ENCODE data around the gene SYNRG. TPM values are rescaled to one million over a fixed set of nuclear protein-coding genes. Genes with fewer than 3 reads are reported as not detected.
A peak's percentile ranks its signal among the peaks of the same experiment; 100 is the strongest.

The SYNRG gene
- total RNA-seq, 1 experiment from 2014 or later = 7.7 TPM

DNA sequence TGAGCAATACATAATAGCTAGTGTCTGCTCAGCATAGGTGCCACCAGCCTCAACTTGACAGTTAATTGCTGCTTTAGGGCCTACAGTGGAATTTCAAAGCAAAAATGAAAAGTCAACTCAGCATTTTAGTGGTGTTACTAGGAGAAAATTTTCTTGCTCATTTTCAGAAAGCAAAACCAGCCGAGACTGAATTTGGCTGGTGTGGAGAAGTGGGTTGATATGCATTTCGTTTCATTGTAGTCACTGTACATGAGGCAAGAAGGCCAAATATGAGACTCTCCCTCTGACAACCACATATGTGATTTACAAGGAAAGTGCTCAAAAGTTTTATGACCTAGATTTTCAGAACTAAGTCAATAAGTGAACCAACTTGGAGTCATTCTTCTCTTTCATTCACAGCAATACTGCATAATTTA lies 65.6 kb downstream of the SYNRG start:
- H3K36me3 ChIP-seq (replicated peaks; ENCODE audit: control insufficient read depth, insufficient read depth, low read length) = peaks cover 9% of the 10 kb centered on the region
- DNase-seq = no peak
- H3K27me3 ChIP-seq (ENCODE audit: control insufficient read depth, insufficient read depth, low read length) = no peaks in the 10 kb centered on the region
- no peak overlapping the region for H3K4me3 ChIP-seq (ENCODE audit: insufficient read depth, low read depth, low read length)

DNA sequence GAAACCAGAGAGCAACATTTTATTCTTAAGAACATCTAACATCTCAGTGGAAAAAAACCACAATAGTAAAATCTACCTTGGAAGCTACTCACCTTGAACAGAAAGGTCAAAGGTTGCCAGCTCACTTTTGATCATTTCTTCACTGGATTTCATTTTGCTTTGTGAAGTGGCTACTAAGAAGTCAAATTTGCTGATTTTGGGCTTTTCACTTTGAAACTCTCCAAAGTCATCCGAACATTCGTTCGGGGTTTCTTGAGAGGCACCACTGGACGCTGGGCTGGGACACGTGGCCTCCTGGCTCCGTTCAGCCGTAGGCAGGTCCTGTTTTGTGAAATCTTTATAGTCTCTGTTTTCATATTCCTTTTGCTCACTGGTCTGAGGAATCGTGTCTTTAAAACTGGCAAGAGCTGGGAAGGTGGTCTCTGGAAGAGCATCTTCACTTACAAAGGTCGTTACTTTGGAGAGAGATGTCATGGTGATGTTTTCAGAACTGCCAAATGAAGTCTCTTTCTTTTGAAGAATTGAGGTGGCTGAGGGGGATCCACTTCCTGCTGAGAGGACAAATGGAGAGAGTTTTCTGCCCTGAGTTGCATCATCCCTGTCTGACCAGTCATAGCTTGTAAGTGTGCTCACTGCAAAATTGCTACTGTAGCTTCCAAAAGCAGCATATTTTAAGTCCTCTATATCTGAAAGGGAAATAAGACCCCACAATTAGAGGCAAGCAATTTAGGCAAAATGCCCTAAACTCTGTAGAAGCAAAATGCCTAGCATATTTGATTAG lies 67.1 kb downstream of the SYNRG start:
- Histone ChIP-seq H3K27me3 (ENCODE audit: control insufficient read depth, insufficient read depth, low read length) (no peaks in the 10 kb centered on the region), H3K4me3 (ENCODE audit: insufficient read depth, low read depth, low read length) (no peak overlapping the region), H3K36me3 (replicated peaks; ENCODE audit: control insufficient read depth, insufficient read depth, low read length) (peaks cover 9% of the 10 kb centered on the region)
- peak; percentile 45 for DNase-seq

DNA sequence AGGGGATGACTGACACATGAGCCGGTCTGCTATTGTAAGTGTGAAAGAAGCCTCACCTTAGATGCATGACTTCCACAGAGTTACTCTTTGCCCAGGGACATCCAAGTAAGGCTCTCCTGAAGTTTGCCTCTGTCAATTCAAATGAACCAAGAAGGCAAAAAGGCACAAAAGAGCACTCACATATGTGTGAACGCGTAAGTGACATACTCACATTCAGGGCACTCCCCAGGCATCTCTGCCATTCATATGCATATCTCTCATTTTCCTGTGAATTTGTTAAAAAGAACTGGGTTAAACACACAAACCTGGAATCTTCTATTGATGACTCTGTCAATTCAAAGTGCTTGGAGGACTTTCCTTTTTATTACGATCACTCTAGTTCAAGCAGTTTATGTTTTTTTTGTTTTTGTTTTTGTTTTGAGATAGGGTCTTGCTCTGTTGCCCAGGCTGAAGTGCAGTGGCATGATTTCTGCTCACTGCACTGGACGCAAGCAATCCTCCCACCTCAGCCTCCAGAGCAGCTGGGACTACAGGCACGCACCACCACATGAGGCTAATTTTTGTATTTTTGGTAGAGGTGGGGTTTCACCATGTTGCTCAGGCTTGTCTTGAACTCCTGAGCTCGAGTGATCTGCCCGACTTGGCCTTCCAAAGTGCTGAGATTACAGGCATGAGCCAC lies 70.1 kb downstream of the SYNRG start:
- Histone ChIP-seq H3K27me3 (ENCODE audit: control insufficient read depth, insufficient read depth, low read length) (no peaks in the 10 kb centered on the region), H3K4me3 (ENCODE audit: insufficient read depth, low read depth, low read length) (no peak overlapping the region), H3K36me3 (replicated peaks; ENCODE audit: control insufficient read depth, insufficient read depth, low read length) (peaks cover 16% of the 10 kb centered on the region)
- DNase-seq = no peak

DNA sequence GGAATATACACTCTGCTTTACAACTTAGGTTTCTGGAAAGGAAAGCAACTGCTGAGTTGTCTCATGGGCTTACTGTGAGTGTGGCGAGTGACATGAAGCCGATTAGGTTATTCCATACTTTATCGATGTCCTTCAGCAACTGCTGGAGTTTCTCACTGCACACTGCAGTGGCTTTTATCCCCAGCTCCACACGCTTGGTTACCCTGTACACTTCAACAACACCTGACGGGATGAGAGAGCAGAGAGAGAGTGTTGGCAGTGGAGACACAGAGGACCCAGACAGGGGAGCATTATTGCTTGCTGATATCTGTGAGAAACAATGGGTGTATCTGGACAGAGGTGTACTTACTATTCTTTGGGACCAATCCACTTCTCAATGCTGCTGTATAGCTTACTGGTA lies 73.3 kb downstream of the SYNRG start:
- Histone ChIP-seq H3K36me3 (replicated peaks; ENCODE audit: control insufficient read depth, insufficient read depth, low read length) (peaks cover 16% of the 10 kb centered on the region), H3K4me3 (ENCODE audit: insufficient read depth, low read depth, low read length) (no peak overlapping the region), H3K27me3 (ENCODE audit: control insufficient read depth, insufficient read depth, low read length) (no peaks in the 10 kb centered on the region)
- no peak for DNase-seq

DNA sequence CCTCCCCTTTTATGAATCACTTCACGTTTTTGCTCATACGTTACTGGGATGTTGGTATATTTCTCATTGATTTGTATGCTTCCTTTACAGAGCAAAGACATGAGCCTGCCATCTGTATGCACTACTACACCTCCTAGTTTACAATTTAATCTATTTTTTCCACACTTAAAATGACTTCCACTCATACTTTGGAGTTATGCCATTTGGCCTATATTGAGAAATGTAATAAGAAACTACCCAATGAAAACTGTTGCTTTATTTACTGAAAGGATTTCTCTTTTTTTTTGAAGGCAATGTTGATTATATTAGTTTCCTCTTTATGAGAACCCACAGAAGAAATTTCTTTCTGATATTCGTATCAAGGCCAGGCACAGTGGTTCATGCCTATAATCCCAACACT lies 76.5 kb downstream of the SYNRG start:
- Histone ChIP-seq H3K36me3 (replicated peaks; ENCODE audit: control insufficient read depth, insufficient read depth, low read length) (peaks cover 7% of the 10 kb centered on the region), H3K4me3 (ENCODE audit: insufficient read depth, low read depth, low read length) (no peak overlapping the region), H3K27me3 (ENCODE audit: control insufficient read depth, insufficient read depth, low read length) (no peaks in the 10 kb centered on the region)
- DNase-seq = no peak

DNA sequence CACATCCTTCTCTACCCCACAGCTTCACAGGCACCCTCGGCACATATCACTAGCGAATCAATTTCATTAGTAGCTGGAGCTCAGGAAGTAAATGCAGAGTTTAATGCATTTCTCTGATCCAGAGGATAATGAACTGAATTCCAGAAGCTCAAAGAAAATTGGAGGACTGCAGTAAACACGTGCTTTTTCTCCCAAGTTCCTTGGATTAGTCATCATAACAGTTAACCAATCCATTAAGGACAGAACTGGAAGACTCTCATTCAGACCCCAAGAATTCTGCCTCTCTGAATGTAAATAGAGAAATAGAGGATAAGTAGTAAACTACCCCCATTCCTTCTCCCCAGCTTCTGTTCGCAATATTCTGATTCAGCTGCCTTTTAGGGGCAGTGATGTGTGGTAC lies 78.8 kb downstream of the SYNRG start:
- no peak overlapping the region for H3K4me3 ChIP-seq (ENCODE audit: insufficient read depth, low read depth, low read length)
- DNase-seq = no peak
- no peaks in the 10 kb centered on the region for H3K27me3 ChIP-seq (ENCODE audit: control insufficient read depth, insufficient read depth, low read length)
- H3K36me3 ChIP-seq (replicated peaks; ENCODE audit: control insufficient read depth, insufficient read depth, low read length) = peaks cover 2% of the 10 kb centered on the region; the same call in 1 of the 2 replicates

DNA sequence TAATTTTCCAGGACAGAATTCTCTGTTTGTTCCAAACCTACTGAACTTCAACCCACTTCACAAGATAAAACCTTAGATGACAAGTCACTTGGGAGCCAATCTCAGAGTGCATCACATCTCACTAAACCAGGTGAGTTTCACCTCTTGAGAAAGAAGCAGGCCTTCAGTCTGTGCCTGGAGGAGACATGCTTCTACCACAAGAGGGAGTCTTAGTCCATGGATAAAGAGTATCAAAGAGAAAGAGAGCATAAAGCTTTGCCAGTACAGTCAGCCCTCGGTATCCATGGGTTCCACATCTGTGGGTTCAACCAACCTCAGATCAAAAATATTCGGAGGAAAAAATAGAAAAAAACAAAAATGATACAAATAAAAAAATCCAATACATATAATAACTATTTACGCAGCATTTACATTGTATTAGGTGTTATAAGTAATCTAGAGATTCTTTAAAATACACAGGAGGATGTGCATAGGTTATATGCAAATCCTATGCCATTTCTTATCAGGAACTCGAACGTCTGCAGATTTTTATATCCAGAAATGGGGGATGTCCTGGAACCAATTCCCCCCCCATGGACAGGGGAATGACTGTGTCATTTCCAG lies 81.9 kb downstream of the SYNRG start:
- Histone ChIP-seq H3K27me3 (ENCODE audit: control insufficient read depth, insufficient read depth, low read length) (no peaks in the 10 kb centered on the region), H3K36me3 (replicated peaks; ENCODE audit: control insufficient read depth, insufficient read depth, low read length) (no peaks in the 10 kb centered on the region; the same call in 1 of the 2 replicates), H3K4me3 (ENCODE audit: insufficient read depth, low read depth, low read length) (no peak overlapping the region)
- DNase-seq = peak; percentile 76

DNA sequence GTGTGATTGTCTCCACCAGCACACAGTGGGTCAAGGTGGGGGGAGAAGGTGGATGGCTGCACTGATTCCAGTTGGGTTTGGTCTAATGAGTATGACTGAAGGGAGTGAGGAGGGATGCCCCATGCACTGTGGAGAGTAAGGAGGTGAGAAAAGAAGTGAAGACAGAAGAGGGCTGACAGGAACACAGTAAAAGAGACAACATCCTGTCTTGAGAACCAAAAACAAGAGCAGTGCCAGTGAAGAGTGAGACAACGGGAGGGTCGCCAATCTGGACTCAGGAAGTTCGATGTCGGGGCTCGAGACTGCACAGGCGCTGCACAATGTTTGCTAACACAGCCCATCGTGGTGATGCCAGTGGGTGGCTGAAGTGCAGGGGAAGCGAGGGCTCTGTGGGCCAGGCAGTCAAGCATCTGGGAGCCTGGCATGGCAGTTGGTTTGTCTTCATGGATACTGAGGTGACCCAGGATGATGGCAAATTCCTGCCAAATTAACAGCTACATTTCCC lies 85.5 kb downstream of the SYNRG start:
- H3K27me3 ChIP-seq (ENCODE audit: control insufficient read depth, insufficient read depth, low read length) = no peaks in the 10 kb centered on the region
- H3K36me3 ChIP-seq (replicated peaks; ENCODE audit: control insufficient read depth, insufficient read depth, low read length) = peaks cover 1% of the 10 kb centered on the region
- no peak overlapping the region for H3K4me3 ChIP-seq (ENCODE audit: insufficient read depth, low read depth, low read length)
- DNase-seq = no peak

DNA sequence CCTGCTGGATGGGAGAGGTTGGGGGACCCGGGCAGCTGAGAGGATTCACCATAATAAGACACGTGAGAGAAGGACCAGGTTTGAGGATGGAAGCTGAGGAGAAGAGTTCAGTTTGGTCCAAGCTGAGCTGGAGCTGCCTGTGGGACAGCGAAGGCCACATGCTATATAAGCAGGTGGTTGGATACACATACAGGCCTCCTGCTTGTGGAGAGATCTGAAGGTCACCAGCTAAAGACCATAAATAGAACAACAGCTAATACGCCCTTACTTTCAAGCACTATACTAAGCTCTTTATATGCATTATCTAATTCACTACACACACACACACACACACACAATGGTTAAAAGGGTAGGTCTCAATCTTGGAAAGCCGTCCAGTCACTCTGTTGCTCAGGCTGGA lies 87.4 kb downstream of the SYNRG start:
- no peak overlapping the region for H3K4me3 ChIP-seq (ENCODE audit: insufficient read depth, low read depth, low read length)
- DNase-seq = no peak
- H3K27me3 ChIP-seq (ENCODE audit: control insufficient read depth, insufficient read depth, low read length) = no peaks in the 10 kb centered on the region
- H3K36me3 ChIP-seq (replicated peaks; ENCODE audit: control insufficient read depth, insufficient read depth, low read length) = peaks cover 2% of the 10 kb centered on the region

DNA sequence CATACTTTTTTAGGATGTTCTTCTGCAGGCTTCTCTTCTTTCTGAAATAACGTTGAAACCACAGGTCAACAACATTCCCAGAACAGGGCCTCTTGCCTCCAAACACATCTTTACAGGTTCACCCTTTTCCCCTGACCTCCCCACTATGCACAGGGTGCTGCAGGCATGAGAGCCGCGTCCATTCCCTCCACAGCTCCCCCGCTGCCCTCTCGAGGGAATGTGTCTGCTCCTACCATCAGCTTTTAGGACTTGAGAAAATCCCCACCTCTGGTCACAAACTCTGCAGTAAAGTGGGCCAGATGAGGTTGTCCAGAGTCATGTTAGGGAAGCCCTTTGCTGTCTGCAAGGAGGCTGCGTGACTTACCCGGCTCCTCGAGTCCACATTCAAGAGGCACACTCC lies 89.0 kb downstream of the SYNRG start:
- Histone ChIP-seq H3K36me3 (replicated peaks; ENCODE audit: control insufficient read depth, insufficient read depth, low read length) (peaks cover 2% of the 10 kb centered on the region), H3K4me3 (ENCODE audit: insufficient read depth, low read depth, low read length) (no peak overlapping the region), H3K27me3 (ENCODE audit: control insufficient read depth, insufficient read depth, low read length) (no peaks in the 10 kb centered on the region)
- DNase-seq = no peak

DNA sequence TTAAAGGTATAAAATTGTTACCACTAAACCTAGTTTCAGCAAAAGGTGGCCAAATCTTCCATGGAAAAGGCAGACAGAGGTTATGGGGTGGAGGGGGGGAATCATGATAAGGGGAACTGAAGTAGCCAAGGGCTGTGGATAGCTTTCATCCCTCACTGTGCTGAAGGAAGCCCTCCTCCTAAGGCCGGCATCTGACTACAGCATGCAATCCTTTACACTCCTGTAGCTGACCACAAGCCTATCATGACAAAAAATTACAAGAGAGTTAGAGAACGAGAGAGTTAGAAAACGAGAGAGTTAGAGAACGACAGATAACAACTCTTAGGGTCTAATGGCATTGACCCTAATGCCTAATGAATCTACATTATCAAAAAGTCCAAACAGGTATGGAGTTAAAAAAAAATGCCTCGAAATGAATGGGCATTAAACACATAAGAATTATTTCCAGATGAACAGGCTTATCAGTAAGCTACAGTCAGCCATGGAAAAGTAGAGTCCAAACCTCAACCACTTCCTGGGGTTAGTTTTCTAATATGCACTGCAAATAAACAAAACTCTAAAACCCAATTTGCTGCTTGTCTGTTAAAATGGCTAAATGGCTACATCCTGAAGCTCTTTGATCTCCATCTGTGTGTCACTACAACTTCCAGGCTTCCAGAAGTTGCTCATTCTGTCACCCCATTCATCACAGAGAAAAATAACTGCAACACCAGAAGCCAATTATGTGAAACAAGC lies 89.8 kb downstream of the SYNRG start:
- H3K36me3 ChIP-seq (replicated peaks; ENCODE audit: control insufficient read depth, insufficient read depth, low read length) = peaks cover 2% of the 10 kb centered on the region
- no peak for DNase-seq
- no peak overlapping the region for H3K4me3 ChIP-seq (ENCODE audit: insufficient read depth, low read depth, low read length)
- H3K27me3 ChIP-seq (ENCODE audit: control insufficient read depth, insufficient read depth, low read length) = no peaks in the 10 kb centered on the region

DNA sequence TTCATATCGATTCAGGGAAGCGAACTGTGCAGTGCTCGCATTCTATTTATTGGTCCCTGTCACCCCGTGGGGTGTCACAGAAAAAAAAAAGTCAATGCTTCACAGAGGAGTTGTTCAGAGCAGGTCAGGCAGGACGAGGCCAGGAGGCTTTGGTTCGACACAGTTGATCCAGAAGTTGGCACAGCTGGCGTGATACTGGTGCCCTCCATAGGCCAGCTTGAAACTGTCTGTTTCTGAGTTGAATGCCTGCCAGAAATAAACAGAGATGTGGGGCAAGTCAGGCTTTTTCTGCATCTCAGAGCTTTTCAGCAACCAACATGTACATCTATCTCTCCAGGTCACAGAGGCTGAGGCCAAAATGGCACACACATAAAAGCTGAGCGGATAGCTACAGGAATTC lies 90.4 kb downstream of the SYNRG start:
- no peaks in the 10 kb centered on the region for H3K27me3 ChIP-seq (ENCODE audit: control insufficient read depth, insufficient read depth, low read length)
- peaks cover 2% of the 10 kb centered on the region for H3K36me3 ChIP-seq (replicated peaks; ENCODE audit: control insufficient read depth, insufficient read depth, low read length)
- no peak for DNase-seq
- H3K4me3 ChIP-seq (ENCODE audit: insufficient read depth, low read depth, low read length) = no peak overlapping the region

DNA sequence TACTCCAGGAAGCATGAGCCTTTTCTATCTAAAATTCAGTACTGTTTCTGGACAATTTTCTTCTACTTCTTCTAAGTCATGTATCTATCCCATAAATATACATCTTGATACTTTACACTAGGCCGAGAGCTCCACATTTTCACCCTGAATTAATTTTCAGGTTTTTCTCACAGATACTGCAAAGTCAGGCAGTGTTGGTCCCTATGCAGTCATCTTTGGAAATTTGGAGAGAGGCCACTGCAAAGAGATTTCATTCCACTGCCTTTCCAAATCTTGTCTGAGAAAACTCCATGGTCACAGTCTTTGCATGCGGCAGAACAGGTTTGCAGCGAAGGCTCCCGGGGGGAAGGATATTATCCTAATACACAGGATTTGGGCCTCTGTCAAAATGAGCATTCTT lies 91.3 kb downstream of the SYNRG start:
- no peak for DNase-seq
- Histone ChIP-seq H3K4me3 (ENCODE audit: insufficient read depth, low read depth, low read length) (no peak overlapping the region), H3K36me3 (replicated peaks; ENCODE audit: control insufficient read depth, insufficient read depth, low read length) (peaks cover 5% of the 10 kb centered on the region), H3K27me3 (ENCODE audit: control insufficient read depth, insufficient read depth, low read length) (no peaks in the 10 kb centered on the region)

DNA sequence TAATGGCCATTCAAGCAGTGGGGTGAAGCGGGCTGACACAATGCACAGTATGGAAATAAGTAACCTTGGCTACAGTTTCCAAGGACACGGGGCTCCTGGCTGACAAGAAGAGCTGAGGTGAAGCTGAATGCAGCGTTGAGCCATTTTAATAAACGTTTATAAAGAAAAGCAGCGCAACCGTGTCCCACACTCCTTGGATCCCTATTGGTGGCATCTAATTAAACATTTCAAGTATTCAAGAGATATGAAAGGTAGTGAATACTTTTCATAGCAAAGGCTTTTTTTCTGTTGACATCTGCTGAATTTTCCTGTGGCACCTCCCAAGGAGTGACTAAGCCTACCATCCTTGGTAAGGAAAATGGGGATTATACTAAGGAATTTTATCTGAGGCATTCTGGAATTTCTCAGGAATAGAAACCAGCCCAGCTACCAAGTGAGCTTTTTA lies 93.1 kb downstream of the SYNRG start:
- Histone ChIP-seq H3K27me3 (ENCODE audit: control insufficient read depth, insufficient read depth, low read length) (no peaks in the 10 kb centered on the region), H3K4me3 (ENCODE audit: insufficient read depth, low read depth, low read length) (no peak overlapping the region), H3K36me3 (replicated peaks; ENCODE audit: control insufficient read depth, insufficient read depth, low read length) (peaks cover 5% of the 10 kb centered on the region)
- no peak for DNase-seq

Data from H7 (cell line).